Gastroesophageal sphincter (tissue), 4 donors: ENCODE data around the gene PRDM16. TPM values are rescaled to one million over a fixed set of nuclear protein-coding genes. Genes with fewer than 3 reads are reported as not detected.

Source experiments
- ATAC-seq: fragments of 150-250 bp; one replicate; pipeline ENCODE4 v1.9.1; 2016; ENCODE audit warnings: mild to moderate bottlenecking, moderate library complexity
- H3K27ac ChIP-seq, 4 donors: fragments of 200-600 bp; sonication (generic) in 3 of 4; 1 replicate in 3 of 4; 2 replicates in 1 of 4; pipeline ENCODE4 v1.5.1; 2016 to 2019
- H3K27me3 ChIP-seq: fragments of 200-600 bp; sonication (generic); one replicate; pipeline ENCODE4 v1.5.1; 2019
- H3K36me3 ChIP-seq, 2 donors: fragments of 200-600 bp; sonication (generic); one replicate each; pipeline ENCODE4 v1.5.1; 2019; ENCODE audit warnings: control low read depth in 1 of 2
- H3K4me1 ChIP-seq, 3 donors: fragments of 200-600 bp; sonication (generic); 1 replicate in 2 of 3; 2 replicates in 1 of 3; pipeline ENCODE4 v1.5.1; 2016 to 2019; ENCODE audit warnings: control low read depth in 2 of 3
- H3K4me3 ChIP-seq, 2 donors: fragments of 200-600 bp; sonication (generic); one replicate each; pipeline ENCODE4 v1.5.1; 2019; ENCODE audit warnings: mild to moderate bottlenecking in 1 of 2, moderate library complexity in 1 of 2
- H3K9me3 ChIP-seq, 3 donors: fragments of 200-600 bp; sonication (generic); one replicate each; pipeline ENCODE4 v1.5.1; 2017 to 2019; ENCODE audit warnings: control low read depth in 2 of 3
- EP300 ChIP-seq: sonication (generic); formaldehyde crosslinking; IDR thresholded peaks from one replicate; pipeline ENCODE4 v1.6.1; 2017; ENCODE audit warnings: antibody characterized with exemption, mild to moderate bottlenecking
- POLR2A ChIP-seq, 2 donors: fragments of 450-650 bp; IDR thresholded peaks; one replicate each; pipeline ENCODE4 v1.6.1; 2017; ENCODE audit warnings: antibody characterized with exemption in 2 of 2, mild to moderate bottlenecking in 2 of 2, moderate library complexity in 1 of 2
- POLR2AphosphoS5 ChIP-seq: sonication (generic); formaldehyde crosslinking; IDR thresholded peaks from one replicate; pipeline ENCODE4 v1.6.1; 2017; ENCODE audit warnings: antibody characterized with exemption
- WGBS, 2 donors: methylation state at CpG; one replicate each; pipeline ENCODE4 v1.1.5; 2018; ENCODE audit warnings: low coverage in 1 of 2; 5-methylcytosine and 5-hydroxymethylcytosine counted together
- total RNA-seq, 4 donors: library from RNA; depleted of rRNA; stranded (reverse); fragments of >200 nt; gene quantifications; one replicate each; pipeline ENCODE4 v1.1.0, GENCODE V29; 2016
- TF ChIP-seq, protein P1 (sequence below), 4 experiments: fragments of 200-600 bp in 2 of 4; fragments of 450-650 bp in 2 of 4; sonication (generic) in 1 of 4; IDR thresholded peaks; one replicate each; pipeline ENCODE4 v1.5.1; 2017 to 2019; ENCODE audit warnings: antibody characterized with exemption in 4 of 4, mild to moderate bottlenecking in 2 of 4, moderate library complexity in 2 of 4

The PRDM16 gene
- total RNA-seq, 4 donors from 2014 or later = 1.1 to 3.4 (median 1.6) TPM

DNA sequence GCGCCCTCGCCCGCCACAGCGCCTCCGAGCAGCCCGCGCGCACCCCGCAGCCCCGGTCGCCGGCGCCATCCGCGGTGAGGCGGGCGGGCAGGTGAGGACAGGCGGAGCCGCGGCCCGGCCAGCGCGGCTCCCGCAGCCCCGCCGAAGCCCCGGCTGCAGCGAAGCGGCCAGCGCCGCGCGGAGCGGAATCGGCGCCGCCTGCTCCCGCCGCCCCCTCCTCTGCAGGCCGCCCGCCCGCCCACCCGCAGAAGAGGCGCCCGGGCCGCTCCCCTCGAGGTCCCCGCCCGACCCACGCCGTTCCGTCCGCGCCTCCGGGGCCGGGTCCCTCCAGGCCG is 1.3 kb downstream of the PRDM16 start:
- peak overlapping the region in 3 of 4 donors; percentile 80 to 86 (median 80) for H3K27ac ChIP-seq
- H3K36me3 ChIP-seq = no peaks in the 10 kb centered on the region
- ATAC-seq = no peak
- H3K27me3 ChIP-seq = peaks cover 94% of the 10 kb centered on the region
- H3K4me3 ChIP-seq = peak overlapping the region; percentile 66 to 74
- no peaks in the 10 kb centered on the region for H3K9me3 ChIP-seq
- TF ChIP-seq POLR2A (IDR thresholded peaks at IDR 0.05) (no peak), EP300 (no peak), POLR2AphosphoS5 (no peak)
- TF ChIP-seq, protein P1, sequence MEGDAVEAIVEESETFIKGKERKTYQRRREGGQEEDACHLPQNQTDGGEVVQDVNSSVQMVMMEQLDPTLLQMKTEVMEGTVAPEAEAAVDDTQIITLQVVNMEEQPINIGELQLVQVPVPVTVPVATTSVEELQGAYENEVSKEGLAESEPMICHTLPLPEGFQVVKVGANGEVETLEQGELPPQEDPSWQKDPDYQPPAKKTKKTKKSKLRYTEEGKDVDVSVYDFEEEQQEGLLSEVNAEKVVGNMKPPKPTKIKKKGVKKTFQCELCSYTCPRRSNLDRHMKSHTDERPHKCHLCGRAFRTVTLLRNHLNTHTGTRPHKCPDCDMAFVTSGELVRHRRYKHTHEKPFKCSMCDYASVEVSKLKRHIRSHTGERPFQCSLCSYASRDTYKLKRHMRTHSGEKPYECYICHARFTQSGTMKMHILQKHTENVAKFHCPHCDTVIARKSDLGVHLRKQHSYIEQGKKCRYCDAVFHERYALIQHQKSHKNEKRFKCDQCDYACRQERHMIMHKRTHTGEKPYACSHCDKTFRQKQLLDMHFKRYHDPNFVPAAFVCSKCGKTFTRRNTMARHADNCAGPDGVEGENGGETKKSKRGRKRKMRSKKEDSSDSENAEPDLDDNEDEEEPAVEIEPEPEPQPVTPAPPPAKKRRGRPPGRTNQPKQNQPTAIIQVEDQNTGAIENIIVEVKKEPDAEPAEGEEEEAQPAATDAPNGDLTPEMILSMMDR (IDR thresholded peaks at IDR 0.05) = no peak
- WGBS, 2 donors = no CpG with 5 or more reads among the region's 57 CpGs
- H3K4me1 ChIP-seq = peaks cover 0 to 66% (median 22%) of the 10 kb centered on the region in 3 donors

DNA sequence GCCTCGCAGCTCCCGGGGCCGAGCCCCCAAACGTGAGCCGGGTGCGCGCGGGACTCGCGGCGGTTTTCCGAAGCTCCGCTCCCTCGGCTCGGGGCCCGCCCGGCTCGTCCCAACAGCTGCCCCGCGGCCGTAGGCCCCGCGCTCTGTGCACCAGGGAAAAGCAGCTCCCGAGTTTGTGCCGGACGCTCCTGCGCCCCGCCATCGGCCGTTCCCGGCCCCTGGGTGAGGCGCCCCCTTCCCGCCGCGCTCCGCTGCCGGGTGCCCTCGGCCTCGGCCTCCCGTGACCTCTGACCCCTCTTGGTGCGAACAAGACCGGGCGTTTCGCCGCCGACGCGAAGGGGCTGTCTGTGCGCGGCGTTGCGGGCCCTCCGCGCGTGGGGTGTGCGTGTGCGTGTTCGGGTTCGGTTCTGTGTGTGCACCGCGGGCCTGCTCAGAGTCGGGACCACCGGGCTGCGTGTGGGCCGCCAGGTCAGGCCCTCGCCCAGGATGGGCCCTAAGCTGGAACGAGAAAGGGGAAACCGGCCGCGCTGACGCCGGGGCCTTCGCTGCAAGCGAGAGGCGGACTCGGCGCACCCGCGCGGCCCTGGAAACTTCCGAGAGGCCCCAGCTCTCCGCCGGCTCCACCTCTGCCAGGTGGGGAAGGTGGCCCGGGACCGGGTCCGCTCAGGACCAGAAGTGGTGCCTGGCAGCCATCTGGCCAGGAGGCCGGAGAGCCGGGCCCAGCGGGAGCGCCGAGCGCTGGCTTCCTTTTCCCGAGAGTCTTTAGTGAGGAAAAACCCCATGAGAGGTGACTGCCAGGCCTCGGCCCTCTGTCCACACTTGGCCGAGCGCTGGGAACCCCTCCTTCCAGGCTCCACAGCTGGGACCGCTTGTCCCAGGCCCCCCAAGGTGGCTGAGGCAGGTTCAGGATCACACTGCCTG is 1.9 kb downstream of the PRDM16 start:
- H3K27me3 ChIP-seq = peaks cover 94% of the 10 kb centered on the region
- H3K36me3 ChIP-seq = no peaks in the 10 kb centered on the region
- H3K4me3 ChIP-seq = peak overlapping the region; percentile 3 to 74
- H3K4me1 ChIP-seq = peaks cover 0 to 66% (median 22%) of the 10 kb centered on the region in 3 donors
- WGBS, 2 donors = no CpG with 5 or more reads among the region's 97 CpGs
- no peak for ATAC-seq
- TF ChIP-seq, protein P1 (IDR thresholded peaks at IDR 0.05) = no peak
- TF ChIP-seq POLR2A (IDR thresholded peaks at IDR 0.05) = no peak
- TF ChIP-seq EP300 = no peak
- peak overlapping the region in 3 of 4 donors; percentile 80 to 86 (median 80) for H3K27ac ChIP-seq
- no peaks in the 10 kb centered on the region for H3K9me3 ChIP-seq

DNA sequence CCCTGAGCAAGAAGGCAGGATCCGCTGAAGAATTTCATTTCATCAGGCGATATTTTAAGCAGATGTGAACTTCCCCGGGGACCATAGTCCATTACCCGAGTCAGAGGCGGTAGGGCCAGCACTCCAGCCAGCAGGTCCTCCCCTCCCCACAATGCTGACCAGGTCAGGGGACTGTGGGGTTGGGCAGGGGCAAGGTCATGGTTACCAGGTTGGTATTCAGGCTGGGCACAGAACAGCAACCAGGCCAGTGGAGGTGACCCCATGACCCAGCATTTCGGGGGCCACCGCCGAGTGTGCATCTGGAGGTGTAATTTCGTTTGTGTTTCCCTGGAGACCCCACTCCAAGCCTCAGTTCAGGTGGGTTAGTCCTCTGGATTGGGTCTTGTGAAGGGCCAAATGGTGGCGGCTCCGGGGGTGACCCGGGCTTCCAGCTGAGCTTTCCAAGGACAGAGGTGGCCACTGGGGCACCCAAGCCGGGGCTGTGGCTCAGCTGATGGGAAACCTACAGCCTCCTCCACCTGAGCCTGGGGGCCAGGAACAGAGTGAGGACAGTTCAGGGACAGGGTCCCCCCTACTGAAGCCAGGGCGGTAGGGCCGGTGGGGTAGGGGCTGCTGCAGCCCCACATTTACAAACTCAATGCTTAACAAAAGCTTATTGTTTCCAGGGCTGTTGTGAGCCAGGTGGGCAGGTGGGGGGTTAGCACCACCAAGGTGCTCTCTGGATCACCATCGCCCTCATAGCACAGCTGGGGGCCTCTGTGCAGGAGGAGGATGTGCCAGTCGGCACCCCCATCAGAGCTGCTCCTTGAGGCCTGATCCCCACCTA is 2.8 kb downstream of the PRDM16 start:
- Histone ChIP-seq H3K36me3 (no peaks in the 10 kb centered on the region), H3K4me1 (peaks cover 0 to 60% (median 22%) of the 10 kb centered on the region in 3 donors), H3K27ac (peak overlapping the region in 3 of 4 donors; percentile 80 to 86 (median 80)), H3K27me3 (peaks cover 94% of the 10 kb centered on the region), H3K4me3 (peak overlapping the region in 1 of 2 donors; percentile 74), H3K9me3 (no peaks in the 10 kb centered on the region)
- no peak for ATAC-seq
- TF ChIP-seq EP300 = no peak
- no CpG with 5 or more reads among the region's 17 CpGs for WGBS, 2 donors

DNA sequence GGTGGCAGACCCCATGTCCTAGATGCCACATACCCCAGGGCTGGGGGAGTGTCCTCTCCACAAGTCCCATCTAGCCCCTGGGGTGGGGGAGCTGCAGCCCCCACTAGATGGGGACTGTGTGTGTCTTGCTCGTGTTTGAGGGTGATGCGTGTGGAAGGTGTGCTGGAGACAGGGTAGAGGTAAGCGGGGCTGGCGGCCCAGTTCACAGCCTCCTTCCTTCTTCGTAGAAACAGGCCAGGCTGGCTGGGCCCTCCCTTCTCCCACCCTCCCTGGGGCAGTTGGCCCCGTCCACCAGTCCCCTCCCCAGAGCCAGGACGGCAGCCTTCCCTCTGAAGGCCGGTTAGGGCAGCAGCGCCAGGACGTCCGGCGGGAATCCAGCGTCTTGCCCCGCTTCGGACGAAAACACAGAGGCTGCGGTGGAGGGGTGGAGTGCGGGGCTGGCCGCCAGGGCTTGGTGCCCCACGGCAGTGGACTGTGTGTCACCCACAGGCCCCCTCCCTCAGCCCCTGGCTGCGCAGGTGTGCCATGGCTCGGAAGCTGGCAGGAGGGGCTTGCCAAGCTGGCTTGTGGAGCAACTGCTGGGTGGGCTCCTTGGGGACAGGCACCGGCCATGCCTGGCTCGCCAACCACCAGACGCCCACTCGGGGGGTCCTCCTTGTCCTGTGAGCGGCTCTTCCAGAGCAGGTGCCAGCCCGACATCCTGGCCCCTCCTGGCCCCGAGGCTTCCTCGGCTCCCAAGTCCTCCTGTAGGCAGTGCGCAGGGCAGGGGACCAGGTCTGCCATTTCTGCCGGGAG is 3.6 kb downstream of the PRDM16 start:
- Histone ChIP-seq H3K4me1 (peaks cover 0 to 52% (median 22%) of the 10 kb centered on the region in 3 donors), H3K27me3 (peaks cover 94% of the 10 kb centered on the region), H3K9me3 (no peaks in the 10 kb centered on the region), H3K27ac (peak overlapping the region in 3 of 4 donors; percentile 21 to 86 (median 80)), H3K36me3 (no peaks in the 10 kb centered on the region), H3K4me3 (peak overlapping the region in 1 of 2 donors; percentile 74)
- TF ChIP-seq POLR2A (IDR thresholded peaks at IDR 0.05) (no peak), EP300 (no peak), POLR2AphosphoS5 (no peak)
- TF ChIP-seq, protein P1 (IDR thresholded peaks at IDR 0.05) = no peak
- no peak for ATAC-seq
- no CpG with 5 or more reads among the region's 32 CpGs for WGBS, 2 donors

DNA sequence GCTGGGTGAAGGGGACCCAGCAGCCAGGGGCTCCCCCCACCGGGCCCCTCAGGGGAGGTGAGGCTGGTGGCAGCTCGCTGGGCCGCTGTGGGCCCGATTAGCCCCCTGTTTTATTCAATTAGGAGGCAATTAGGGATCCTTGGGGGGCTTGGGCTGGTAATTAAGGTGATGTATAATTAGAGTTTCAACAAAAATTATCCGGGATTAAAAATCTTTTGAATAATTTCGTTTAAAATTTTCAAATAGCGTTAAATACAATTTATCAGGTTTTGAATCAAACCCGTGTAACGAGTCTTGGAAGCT is 4.1 kb downstream of the PRDM16 start:
- no peaks in the 10 kb centered on the region for H3K36me3 ChIP-seq
- TF ChIP-seq, protein P1 (IDR thresholded peaks at IDR 0.05) = no peak
- TF ChIP-seq POLR2AphosphoS5 = no peak
- TF ChIP-seq EP300 = no peak
- no peak for TF ChIP-seq POLR2A (IDR thresholded peaks at IDR 0.05)
- peak overlapping the region in 1 of 2 donors; percentile 74 for H3K4me3 ChIP-seq
- H3K4me1 ChIP-seq = peaks cover 0 to 47% (median 18%) of the 10 kb centered on the region in 3 donors
- 2 to 18% methylated on average over 3 to 6 of the region's 9 CpGs for WGBS, 2 donors
- H3K27me3 ChIP-seq = peaks cover 94% of the 10 kb centered on the region
- no peaks in the 10 kb centered on the region for H3K9me3 ChIP-seq
- H3K27ac ChIP-seq = peak overlapping the region in 1 of 4 donors; percentile 86
- no peak for ATAC-seq
